Measurements from ENCODE around the gene MRTFB. TPM values are rescaled to one million over a fixed set of nuclear protein-coding genes. Genes with fewer than 3 reads are reported as not detected.
A peak's percentile ranks its signal among the peaks of the same experiment; 100 is the strongest.

The MRTFB gene
- total RNA-seq, 1 experiment from 2014 or later = 30.0 TPM

DNA sequence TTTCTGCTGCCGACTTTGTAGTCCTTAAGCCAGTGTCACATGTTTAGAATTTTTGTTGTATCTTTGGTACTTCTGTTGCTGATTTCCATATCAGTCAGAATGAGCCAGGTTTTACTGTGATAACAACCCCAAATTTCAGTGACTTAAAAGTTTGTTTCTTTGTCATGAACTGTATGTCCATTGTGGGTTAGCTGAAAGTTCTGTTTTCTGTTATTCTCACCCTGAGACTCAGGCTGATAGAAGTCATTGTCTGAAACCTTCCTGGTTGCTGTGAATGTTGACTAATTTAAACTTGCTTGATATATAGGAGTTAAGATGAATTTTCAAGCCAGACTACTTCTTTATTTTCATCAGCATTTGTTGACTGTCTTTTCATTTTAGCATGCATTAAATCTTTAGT, 68.8 kb downstream of the MRTFB start:
- no TSS peak for BruUV-seq (replicated peaks)
- Mint-ChIP-seq H3K4me3 (ENCODE audit: unreplicated experiment) (no peak overlapping the region), H3K9me3 (ENCODE audit: unreplicated experiment) (no peaks in the 10 kb centered on the region), H3K27ac (ENCODE audit: low read depth, unreplicated experiment) (no peak overlapping the region), H3K4me1 (ENCODE audit: insufficient read depth, unreplicated experiment) (no peaks in the 10 kb centered on the region), H3K27me3 (ENCODE audit: insufficient read depth, unreplicated experiment) (no peaks in the 10 kb centered on the region), H3K36me3 (ENCODE audit: insufficient read depth, unreplicated experiment) (peaks cover 11% of the 10 kb centered on the region)
- POLR2A ChIA-PET = no interaction called here
- CTCF ChIA-PET = interaction anchor here (0.5 to 0.7 kb wide), 2 partner anchors 14 to 1281 kb away, joined by 3 to 5 read pairs; no protein-coding TSS in a partner anchor
- intact Hi-C loops (cut with micrococcal nuclease) = no loop called here
- TF ChIP-seq, protein P1, sequence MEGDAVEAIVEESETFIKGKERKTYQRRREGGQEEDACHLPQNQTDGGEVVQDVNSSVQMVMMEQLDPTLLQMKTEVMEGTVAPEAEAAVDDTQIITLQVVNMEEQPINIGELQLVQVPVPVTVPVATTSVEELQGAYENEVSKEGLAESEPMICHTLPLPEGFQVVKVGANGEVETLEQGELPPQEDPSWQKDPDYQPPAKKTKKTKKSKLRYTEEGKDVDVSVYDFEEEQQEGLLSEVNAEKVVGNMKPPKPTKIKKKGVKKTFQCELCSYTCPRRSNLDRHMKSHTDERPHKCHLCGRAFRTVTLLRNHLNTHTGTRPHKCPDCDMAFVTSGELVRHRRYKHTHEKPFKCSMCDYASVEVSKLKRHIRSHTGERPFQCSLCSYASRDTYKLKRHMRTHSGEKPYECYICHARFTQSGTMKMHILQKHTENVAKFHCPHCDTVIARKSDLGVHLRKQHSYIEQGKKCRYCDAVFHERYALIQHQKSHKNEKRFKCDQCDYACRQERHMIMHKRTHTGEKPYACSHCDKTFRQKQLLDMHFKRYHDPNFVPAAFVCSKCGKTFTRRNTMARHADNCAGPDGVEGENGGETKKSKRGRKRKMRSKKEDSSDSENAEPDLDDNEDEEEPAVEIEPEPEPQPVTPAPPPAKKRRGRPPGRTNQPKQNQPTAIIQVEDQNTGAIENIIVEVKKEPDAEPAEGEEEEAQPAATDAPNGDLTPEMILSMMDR (IDR thresholded peaks at IDR 0.05; ENCODE audit: unreplicated experiment) = no peak
- DNase-seq (ENCODE audit: unreplicated experiment) = no peak

DNA sequence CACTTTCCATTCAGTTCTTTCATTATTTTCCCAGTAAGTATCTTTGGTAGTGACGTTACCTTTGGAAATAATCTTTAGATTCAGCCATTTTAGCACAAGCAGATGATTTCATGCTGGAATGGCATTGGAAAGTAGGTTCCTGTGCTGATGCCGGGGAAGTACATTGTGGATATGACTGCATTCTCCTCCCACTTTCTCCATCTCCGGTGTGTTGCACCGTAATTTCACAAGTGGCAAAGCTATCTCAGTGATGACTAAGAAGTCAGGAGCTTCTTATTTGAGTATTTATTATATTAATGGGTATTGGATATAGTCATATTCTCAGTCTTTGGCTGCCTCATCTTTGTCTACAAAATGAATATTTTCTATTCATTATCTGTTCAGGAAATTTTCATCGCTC, 69.8 kb downstream of the MRTFB start:
- BruUV-seq (replicated peaks) = no TSS peak
- no peak overlapping the region for H3K4me3 Mint-ChIP-seq (ENCODE audit: unreplicated experiment)
- TF ChIP-seq, protein P1 (IDR thresholded peaks at IDR 0.05; ENCODE audit: unreplicated experiment) = no peak
- ChIA-PET CTCF (interaction anchor here (1.0 kb wide), 1 partner anchor 109 kb away, joined by 4 read pairs; no protein-coding TSS in a partner anchor), POLR2A (no interaction called here)
- H3K27me3 Mint-ChIP-seq (ENCODE audit: insufficient read depth, unreplicated experiment) = no peaks in the 10 kb centered on the region
- no peaks in the 10 kb centered on the region for H3K4me1 Mint-ChIP-seq (ENCODE audit: insufficient read depth, unreplicated experiment)
- intact Hi-C loops (cut with micrococcal nuclease) = no loop called here
- peaks cover 16% of the 10 kb centered on the region for H3K36me3 Mint-ChIP-seq (ENCODE audit: insufficient read depth, unreplicated experiment)
- no peaks in the 10 kb centered on the region for H3K9me3 Mint-ChIP-seq (ENCODE audit: unreplicated experiment)
- no peak overlapping the region for H3K27ac Mint-ChIP-seq (ENCODE audit: low read depth, unreplicated experiment)
- peak; percentile 3 for DNase-seq (ENCODE audit: unreplicated experiment)

DNA sequence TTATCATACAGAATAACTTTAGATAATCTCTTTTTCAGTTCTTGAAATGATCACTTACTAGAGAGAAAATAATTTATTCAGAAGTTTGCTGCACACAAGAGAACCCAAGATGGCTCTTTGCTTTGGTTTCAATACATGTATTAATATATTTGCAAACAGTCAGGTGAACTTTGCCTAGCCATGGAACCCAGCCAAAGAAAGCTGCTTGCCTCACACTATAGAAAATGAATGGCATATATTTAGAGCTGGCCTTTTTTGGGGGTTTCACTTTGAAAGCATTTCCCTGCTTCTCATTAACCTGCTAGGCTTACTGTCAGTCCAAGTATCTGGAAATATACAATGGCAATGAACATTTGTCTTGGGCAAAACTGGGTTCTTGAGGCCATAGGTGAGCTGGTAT, 75.3 kb downstream of the MRTFB start:
- ChIA-PET CTCF (interaction anchor here (0.6 to 1.7 kb wide), 4 partner anchors 9 to 227 kb away, joined by 3 to 4 read pairs (median 3); partner anchors contain the start of gene ERCC4), POLR2A (interaction anchor here (0.7 kb wide), 1 partner anchor 223 kb away, joined by 3 read pairs; no protein-coding TSS in a partner anchor)
- Mint-ChIP-seq H3K9me3 (ENCODE audit: unreplicated experiment) (no peaks in the 10 kb centered on the region), H3K4me1 (ENCODE audit: insufficient read depth, unreplicated experiment) (peaks cover 9% of the 10 kb centered on the region), H3K27me3 (ENCODE audit: insufficient read depth, unreplicated experiment) (no peaks in the 10 kb centered on the region), H3K4me3 (ENCODE audit: unreplicated experiment) (no peak overlapping the region), H3K27ac (ENCODE audit: low read depth, unreplicated experiment) (no peak overlapping the region), H3K36me3 (ENCODE audit: insufficient read depth, unreplicated experiment) (peaks cover 19% of the 10 kb centered on the region)
- BruUV-seq (replicated peaks) = no TSS peak
- DNase-seq (ENCODE audit: unreplicated experiment) = peak; percentile 3
- TF ChIP-seq, protein P1 (IDR thresholded peaks at IDR 0.05; ENCODE audit: unreplicated experiment) = no peak
- intact Hi-C loops (cut with micrococcal nuclease) = no loop called here

DNA sequence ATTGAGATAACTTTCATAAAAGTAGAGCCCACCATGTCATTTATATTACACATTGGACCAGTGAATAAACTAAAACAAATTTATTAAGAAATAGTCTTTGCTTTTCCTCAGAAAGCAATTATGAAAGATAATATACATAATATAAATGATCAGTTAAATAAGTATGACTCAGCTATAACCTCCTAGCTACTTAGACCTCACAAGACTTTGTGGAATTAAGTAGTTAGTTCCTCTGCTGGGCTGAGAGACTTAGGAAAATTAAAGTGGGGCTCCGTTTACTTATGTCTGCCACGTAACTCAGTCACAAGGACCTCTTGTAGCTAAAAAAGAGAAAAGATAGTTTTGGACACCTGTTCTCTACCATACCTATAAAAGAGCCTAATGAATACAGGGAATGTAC, 76.9 kb downstream of the MRTFB start:
- POLR2A ChIA-PET = interaction anchor here (0.7 to 1.7 kb wide), 4 partner anchors 11 to 92 kb away, joined by 3 to 5 read pairs (median 3); no protein-coding TSS in a partner anchor
- Mint-ChIP-seq H3K27me3 (ENCODE audit: insufficient read depth, unreplicated experiment) (no peaks in the 10 kb centered on the region), H3K27ac (ENCODE audit: low read depth, unreplicated experiment) (peak overlapping the region; percentile 88), H3K4me1 (ENCODE audit: insufficient read depth, unreplicated experiment) (peaks cover 9% of the 10 kb centered on the region), H3K9me3 (ENCODE audit: unreplicated experiment) (no peaks in the 10 kb centered on the region), H3K4me3 (ENCODE audit: unreplicated experiment) (no peak overlapping the region), H3K36me3 (ENCODE audit: insufficient read depth, unreplicated experiment) (peaks cover 8% of the 10 kb centered on the region)
- intact Hi-C loops (cut with micrococcal nuclease) = no loop called here
- CTCF ChIA-PET = interaction anchor here (0.5 to 1.4 kb wide), 5 partner anchors 10 to 231 kb away, joined by 3 to 4 read pairs (median 4); no protein-coding TSS in a partner anchor
- TF ChIP-seq, protein P1 (IDR thresholded peaks at IDR 0.05; ENCODE audit: unreplicated experiment) = no peak
- DNase-seq (ENCODE audit: unreplicated experiment) = no peak
- no TSS peak for BruUV-seq (replicated peaks)

Data from MCF 10A (cell line).